Hypothalamus (tissue), 51 donors: ENCODE results near the gene KHDC3L.

ENCODE experiments used
- DNase-seq, 51 donors: peaks; one replicate each; lab custom pipeline; 2025; lab: John Stamatoyannopoulos, UW

Gene KHDC3L

GRCh38 chr6:73362358-73362757 is at the start of gene KHDC3L:
KHDC3L (plus strand) TSS chr6:73362658; CDS start chr6:73362730, 72 bp downstream.
- DNase-seq: no peak

GRCh38 chr6:73314577-73315492 is 47.6 kb upstream of the KHDC3L start:
- no peak for DNase-seq

GRCh38 chr6:73323323-73323722 is 39.1 kb upstream of the KHDC3L start:
- DNase-seq: no peak

GRCh38 chr6:73325656-73326055 is 36.8 kb upstream of the KHDC3L start:
- DNase-seq: no peak

GRCh38 chr6:73328790-73329189 is 33.7 kb upstream of the KHDC3L start:
- DNase-seq: no peak

- no peak for DNase-seq
These were observed 33.3 kb upstream of the KHDC3L start for GRCh38 chr6:73329201-73329600.

- no peak for DNase-seq
These were observed 23.1 kb upstream of the KHDC3L start for GRCh38 chr6:73339340-73339739.

- no peak for DNase-seq
These were observed 22.4 kb upstream of the KHDC3L start for GRCh38 chr6:73340048-73340447.

- no peak for DNase-seq
These were observed 21.1 kb upstream of the KHDC3L start for GRCh38 chr6:73341335-73341734.

- no peak for DNase-seq
These were observed 20.3 kb upstream of the KHDC3L start for GRCh38 chr6:73342174-73342573.

- no peak for DNase-seq
These were observed 19.3 kb upstream of the KHDC3L start for GRCh38 chr6:73343164-73343563.

GRCh38 chr6:73348550-73349204 is 13.8 kb upstream of the KHDC3L start:
- DNase-seq: no peak

GRCh38 chr6:73349311-73349710 is 13.1 kb upstream of the KHDC3L start:
- no peak for DNase-seq

GRCh38 chr6:73353636-73354593 is 8.5 kb upstream of the KHDC3L start, which contains the start of gene DPPA5:
DPPA5 (minus strand) TSS chr6:73354276; CDS start chr6:73354225, 51 bp downstream.
- no peak for DNase-seq

GRCh38 chr6:73362869-73363536 is 545 bp downstream of the KHDC3L start:
- no peak for DNase-seq

- no peak for DNase-seq
These were observed 1.0 kb downstream of the KHDC3L start for GRCh38 chr6:73363537-73363875.

GRCh38 chr6:73364121-73364520 is 1.7 kb downstream of the KHDC3L start:
- no peak for DNase-seq

GRCh38 chr6:73364549-73364948 is 2.1 kb downstream of the KHDC3L start:
- DNase-seq: no peak

GRCh38 chr6:73367761-73368355 is 5.4 kb downstream of the KHDC3L start:
- DNase-seq: no peak

- no peak for DNase-seq
These were observed 6.2 kb downstream of the KHDC3L start for GRCh38 chr6:73368675-73369074.
